HepG2 (cell line): ENCODE data around the gene FRAS1. TPM values are rescaled to one million over a fixed set of nuclear protein-coding genes. Genes with fewer than 3 reads are reported as not detected.

Experiments
- ATAD3A ChIP-seq: sonication (generic); formaldehyde crosslinking; IDR thresholded peaks from 2 replicates; pipeline ENCODE4 v1.4.0; 2020; ENCODE audit warnings: missing genetic modification reagents
- BCL6 ChIP-seq: IDR thresholded peaks from 2 replicates; pipeline ENCODE4 v1.6.1; 2016; ENCODE audit warnings: missing genetic modification reagents, missing compliant biosample characterization
- BHLHE40 ChIP-seq: IDR thresholded peaks from 2 replicates; pipeline ENCODE4 v1.6.1; 2011; ENCODE audit warnings: low read length, improper control_type of control experiment
- HOXA7 ChIP-seq: sonication (generic); formaldehyde crosslinking; IDR thresholded peaks from 2 replicates; pipeline ENCODE4 v1.8.1; 2022; ENCODE audit warnings: mild to moderate bottlenecking, missing genetic modification reagents, moderate library complexity
- KLF16 ChIP-seq, 2 experiments: sonication (generic) in 1 of 2; formaldehyde crosslinking in 1 of 2; IDR thresholded peaks; 2 replicates each; pipeline versions ENCODE4 v1.6.1 to v1.8.0; 2016 to 2023; ENCODE audit warnings: missing genetic modification reagents in 2 of 2, missing compliant biosample characterization in 1 of 2
- NR2F1 ChIP-seq, 2 experiments: fragments of 450-650 bp in 1 of 2; formaldehyde crosslinking in 1 of 2; IDR thresholded peaks; 2 replicates each; pipeline versions ENCODE4 v1.5.0 to v1.6.1; 2016 to 2020; ENCODE audit warnings: mild to moderate bottlenecking in 1 of 2, missing compliant biosample characterization in 1 of 2, missing genetic modification reagents in 1 of 2, moderate library complexity in 1 of 2
- RAD21 ChIP-seq: fragments of 450-650 bp; formaldehyde crosslinking; IDR thresholded peaks from 2 replicates; pipeline ENCODE4 v1.5.0; 2020; ENCODE audit warnings: mild to moderate bottlenecking
- SIN3B ChIP-seq: fragments of 150-350 bp; IDR thresholded peaks from 2 replicates; pipeline ENCODE4 v1.6.1; 2014; ENCODE audit warnings: low read length
- SMAD9 ChIP-seq: sonication (generic); formaldehyde crosslinking; IDR thresholded peaks from 2 replicates; pipeline ENCODE4 v1.5.1; 2020; ENCODE audit warnings: mild to moderate bottlenecking, missing genetic modification reagents
- TGIF2 ChIP-seq: IDR thresholded peaks from 2 replicates; pipeline ENCODE4 v1.6.1; 2016; ENCODE audit warnings: control low read depth, missing compliant biosample characterization
- ZMAT3 ChIP-seq: sonication (generic); formaldehyde crosslinking; conservative IDR thresholded peaks from 2 replicates; pipeline ENCODE4 v1.7.0; 2021; ENCODE audit warnings: missing genetic modification reagents
- ZNF317 ChIP-seq: sonication (generic); formaldehyde crosslinking; IDR thresholded peaks from 2 replicates; pipeline ENCODE4 v1.5.0; 2020; ENCODE audit warnings: mild to moderate bottlenecking, missing genetic modification reagents
- ZNF430 ChIP-seq: sonication (generic); formaldehyde crosslinking; IDR thresholded peaks from 2 replicates; pipeline ENCODE4 v1.9.0; 2021; ENCODE audit warnings: mild to moderate bottlenecking, missing genetic modification reagents
- ZNF557 ChIP-seq: sonication (generic); formaldehyde crosslinking; IDR thresholded peaks from 2 replicates; pipeline ENCODE4 v1.4.0; 2020; ENCODE audit warnings: missing genetic modification reagents
- polyA plus RNA-seq, 8 experiments: library from polyadenylated mRNA; depleted of rRNA in 3 of 8; stranded (reverse) in 7 of 8; unstranded in 1 of 8; fragments of >200 nt; fragmentation: Illumina TruSeq in 4 of 8; extraction: Trizol in 4 of 8; gene quantifications; 2 replicates each; pipeline versions ENCODE4 v1.2.1 to v1.2.3, GENCODE V29; 2011 to 2016; ENCODE audit warnings: low read depth in 4 of 8, missing spikeins in 1 of 8, mixed read lengths in 1 of 8; ENCODE audit not compliant: insufficient read depth in 1 of 8
- total RNA-seq, 5 experiments: library from RNA; depleted of rRNA; stranded (reverse); fragments of >200 nt; fragmentation: Illumina TruSeq; extraction: Trizol; gene quantifications; 2 replicates each; pipeline ENCODE4 v1.2.3, GENCODE V29; 2016; ENCODE audit warnings: low read depth in 1 of 5
- TF ChIP-seq, protein P1 (sequence below): sonication (generic); formaldehyde crosslinking; IDR thresholded peaks from 2 replicates; pipeline ENCODE4 v1.9.0; 2022; ENCODE audit warnings: low read depth, missing genetic modification reagents
- TF ChIP-seq, protein P2 (sequence below): sonication (generic); formaldehyde crosslinking; IDR thresholded peaks from 2 replicates; pipeline ENCODE4 v1.4.0; 2020; ENCODE audit warnings: mild to moderate bottlenecking, missing genetic modification reagents
- TF ChIP-seq, protein P3 (sequence below): sonication (generic); formaldehyde crosslinking; IDR thresholded peaks from 2 replicates; pipeline ENCODE4 v1.4.0; 2020; ENCODE audit warnings: missing genetic modification reagents
- TF ChIP-seq, protein P4 (sequence below): sonication (generic); formaldehyde crosslinking; conservative IDR thresholded peaks from 2 replicates; pipeline ENCODE4 v1.8.0; 2022; ENCODE audit warnings: missing genetic modification reagents
- TF ChIP-seq, protein P5 (sequence below): sonication (generic); formaldehyde crosslinking; IDR thresholded peaks from 2 replicates; pipeline ENCODE4 v1.4.0; 2020; ENCODE audit warnings: missing genetic modification reagents
- TF ChIP-seq, protein P6 (sequence below): IDR thresholded peaks from 2 replicates; pipeline ENCODE4 v1.6.1; 2016; ENCODE audit warnings: missing genetic modification reagents, missing compliant biosample characterization

The FRAS1 gene
- total and polyA plus RNA-seq, 2 of the 13 experiments (the other 11 are each of a cell fraction or from before 2014, with no cell fraction given) = 22.5 to 31.6 TPM

DNA sequence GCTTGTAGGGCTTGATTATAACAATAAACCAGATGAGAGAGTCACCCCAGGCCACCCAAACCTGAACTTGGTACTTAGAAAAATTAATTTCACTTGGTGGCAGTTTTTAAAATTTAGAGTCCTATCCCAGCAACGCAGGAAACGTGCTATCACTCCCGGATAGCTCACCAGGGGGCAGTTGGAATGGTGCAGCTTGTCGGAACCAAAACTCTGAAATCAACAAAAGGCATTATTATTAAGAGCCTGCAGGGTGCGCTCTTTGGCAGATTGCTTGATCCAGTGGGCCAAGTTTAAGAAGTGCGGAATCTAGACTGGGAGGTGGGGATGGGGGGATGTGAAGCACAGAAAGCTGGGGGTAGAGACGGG lies 2.4 kb downstream of the FRAS1 start (continued):
- TF ChIP-seq, protein P1, sequence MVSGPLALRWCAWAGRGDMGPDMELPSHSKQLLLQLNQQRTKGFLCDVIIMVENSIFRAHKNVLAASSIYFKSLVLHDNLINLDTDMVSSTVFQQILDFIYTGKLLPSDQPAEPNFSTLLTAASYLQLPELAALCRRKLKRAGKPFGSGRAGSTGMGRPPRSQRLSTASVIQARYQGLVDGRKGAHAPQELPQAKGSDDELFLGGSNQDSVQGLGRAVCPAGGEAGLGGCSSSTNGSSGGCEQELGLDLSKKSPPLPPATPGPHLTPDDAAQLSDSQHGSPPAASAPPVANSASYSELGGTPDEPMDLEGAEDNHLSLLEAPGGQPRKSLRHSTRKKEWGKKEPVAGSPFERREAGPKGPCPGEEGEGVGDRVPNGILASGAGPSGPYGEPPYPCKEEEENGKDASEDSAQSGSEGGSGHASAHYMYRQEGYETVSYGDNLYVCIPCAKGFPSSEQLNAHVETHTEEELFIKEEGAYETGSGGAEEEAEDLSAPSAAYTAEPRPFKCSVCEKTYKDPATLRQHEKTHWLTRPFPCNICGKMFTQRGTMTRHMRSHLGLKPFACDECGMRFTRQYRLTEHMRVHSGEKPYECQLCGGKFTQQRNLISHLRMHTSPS = no peak
- TF ChIP-seq, protein P2, sequence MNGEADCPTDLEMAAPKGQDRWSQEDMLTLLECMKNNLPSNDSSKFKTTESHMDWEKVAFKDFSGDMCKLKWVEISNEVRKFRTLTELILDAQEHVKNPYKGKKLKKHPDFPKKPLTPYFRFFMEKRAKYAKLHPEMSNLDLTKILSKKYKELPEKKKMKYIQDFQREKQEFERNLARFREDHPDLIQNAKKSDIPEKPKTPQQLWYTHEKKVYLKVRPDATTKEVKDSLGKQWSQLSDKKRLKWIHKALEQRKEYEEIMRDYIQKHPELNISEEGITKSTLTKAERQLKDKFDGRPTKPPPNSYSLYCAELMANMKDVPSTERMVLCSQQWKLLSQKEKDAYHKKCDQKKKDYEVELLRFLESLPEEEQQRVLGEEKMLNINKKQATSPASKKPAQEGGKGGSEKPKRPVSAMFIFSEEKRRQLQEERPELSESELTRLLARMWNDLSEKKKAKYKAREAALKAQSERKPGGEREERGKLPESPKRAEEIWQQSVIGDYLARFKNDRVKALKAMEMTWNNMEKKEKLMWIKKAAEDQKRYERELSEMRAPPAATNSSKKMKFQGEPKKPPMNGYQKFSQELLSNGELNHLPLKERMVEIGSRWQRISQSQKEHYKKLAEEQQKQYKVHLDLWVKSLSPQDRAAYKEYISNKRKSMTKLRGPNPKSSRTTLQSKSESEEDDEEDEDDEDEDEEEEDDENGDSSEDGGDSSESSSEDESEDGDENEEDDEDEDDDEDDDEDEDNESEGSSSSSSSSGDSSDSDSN (CRISPR knock-in tag) = no peak; the same call in 1 of the 2 replicates
- TF ChIP-seq NR2F1 (CRISPR knock-in tag; IDR thresholded peaks at IDR 0.05) (no peak), RAD21 (CRISPR knock-in tag) (peak; percentile 76), TGIF2 (CRISPR knock-in tag) (peak; percentile 76; the same call in 1 of the 2 replicates), ZNF557 (0 out of 2 replicates have a peak, but pooled peaks have one; percentile 17), BHLHE40 (peak; percentile 56; the same call in 1 of the 2 replicates), ZNF430 (CRISPR knock-in tag) (no peak), ZMAT3 (CRISPR knock-in tag) (no peak), SIN3B (no peak; the same call in 1 of the 2 replicates), HOXA7 (CRISPR knock-in tag) (no peak), ZNF317 (0 out of 2 replicates have a peak, but pooled peaks have one; percentile 51), SMAD9 (no peak), ATAD3A (CRISPR knock-in tag) (no peak), BCL6 (CRISPR knock-in tag) (peak; percentile 23; the same call in 1 of the 2 replicates), KLF16 (CRISPR knock-in tag; IDR thresholded peaks at IDR 0.05) (no peak)
- TF ChIP-seq, protein P3, sequence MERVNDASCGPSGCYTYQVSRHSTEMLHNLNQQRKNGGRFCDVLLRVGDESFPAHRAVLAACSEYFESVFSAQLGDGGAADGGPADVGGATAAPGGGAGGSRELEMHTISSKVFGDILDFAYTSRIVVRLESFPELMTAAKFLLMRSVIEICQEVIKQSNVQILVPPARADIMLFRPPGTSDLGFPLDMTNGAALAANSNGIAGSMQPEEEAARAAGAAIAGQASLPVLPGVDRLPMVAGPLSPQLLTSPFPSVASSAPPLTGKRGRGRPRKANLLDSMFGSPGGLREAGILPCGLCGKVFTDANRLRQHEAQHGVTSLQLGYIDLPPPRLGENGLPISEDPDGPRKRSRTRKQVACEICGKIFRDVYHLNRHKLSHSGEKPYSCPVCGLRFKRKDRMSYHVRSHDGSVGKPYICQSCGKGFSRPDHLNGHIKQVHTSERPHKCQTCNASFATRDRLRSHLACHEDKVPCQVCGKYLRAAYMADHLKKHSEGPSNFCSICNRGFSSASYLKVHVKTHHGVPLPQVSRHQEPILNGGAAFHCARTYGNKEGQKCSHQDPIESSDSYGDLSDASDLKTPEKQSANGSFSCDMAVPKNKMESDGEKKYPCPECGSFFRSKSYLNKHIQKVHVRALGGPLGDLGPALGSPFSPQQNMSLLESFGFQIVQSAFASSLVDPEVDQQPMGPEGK (CRISPR knock-in tag) = peak; percentile 49
- TF ChIP-seq, protein P4, sequence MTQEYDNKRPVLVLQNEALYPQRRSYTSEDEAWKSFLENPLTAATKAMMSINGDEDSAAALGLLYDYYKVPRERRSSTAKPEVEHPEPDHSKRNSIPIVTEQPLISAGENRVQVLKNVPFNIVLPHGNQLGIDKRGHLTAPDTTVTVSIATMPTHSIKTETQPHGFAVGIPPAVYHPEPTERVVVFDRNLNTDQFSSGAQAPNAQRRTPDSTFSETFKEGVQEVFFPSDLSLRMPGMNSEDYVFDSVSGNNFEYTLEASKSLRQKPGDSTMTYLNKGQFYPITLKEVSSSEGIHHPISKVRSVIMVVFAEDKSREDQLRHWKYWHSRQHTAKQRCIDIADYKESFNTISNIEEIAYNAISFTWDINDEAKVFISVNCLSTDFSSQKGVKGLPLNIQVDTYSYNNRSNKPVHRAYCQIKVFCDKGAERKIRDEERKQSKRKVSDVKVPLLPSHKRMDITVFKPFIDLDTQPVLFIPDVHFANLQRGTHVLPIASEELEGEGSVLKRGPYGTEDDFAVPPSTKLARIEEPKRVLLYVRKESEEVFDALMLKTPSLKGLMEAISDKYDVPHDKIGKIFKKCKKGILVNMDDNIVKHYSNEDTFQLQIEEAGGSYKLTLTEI (CRISPR knock-in tag) = no peak
- TF ChIP-seq, protein P5, sequence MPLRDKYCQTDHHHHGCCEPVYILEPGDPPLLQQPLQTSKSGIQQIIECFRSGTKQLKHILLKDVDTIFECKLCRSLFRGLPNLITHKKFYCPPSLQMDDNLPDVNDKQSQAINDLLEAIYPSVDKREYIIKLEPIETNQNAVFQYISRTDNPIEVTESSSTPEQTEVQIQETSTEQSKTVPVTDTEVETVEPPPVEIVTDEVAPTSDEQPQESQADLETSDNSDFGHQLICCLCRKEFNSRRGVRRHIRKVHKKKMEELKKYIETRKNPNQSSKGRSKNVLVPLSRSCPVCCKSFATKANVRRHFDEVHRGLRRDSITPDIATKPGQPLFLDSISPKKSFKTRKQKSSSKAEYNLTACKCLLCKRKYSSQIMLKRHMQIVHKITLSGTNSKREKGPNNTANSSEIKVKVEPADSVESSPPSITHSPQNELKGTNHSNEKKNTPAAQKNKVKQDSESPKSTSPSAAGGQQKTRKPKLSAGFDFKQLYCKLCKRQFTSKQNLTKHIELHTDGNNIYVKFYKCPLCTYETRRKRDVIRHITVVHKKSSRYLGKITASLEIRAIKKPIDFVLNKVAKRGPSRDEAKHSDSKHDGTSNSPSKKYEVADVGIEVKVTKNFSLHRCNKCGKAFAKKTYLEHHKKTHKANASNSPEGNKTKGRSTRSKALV (CRISPR knock-in tag) = 0 out of 2 replicates have a peak, but pooled peaks have one; percentile 22
- TF ChIP-seq, protein P6, sequence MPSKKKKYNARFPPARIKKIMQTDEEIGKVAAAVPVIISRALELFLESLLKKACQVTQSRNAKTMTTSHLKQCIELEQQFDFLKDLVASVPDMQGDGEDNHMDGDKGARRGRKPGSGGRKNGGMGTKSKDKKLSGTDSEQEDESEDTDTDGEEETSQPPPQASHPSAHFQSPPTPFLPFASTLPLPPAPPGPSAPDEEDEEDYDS (CRISPR knock-in tag) = no peak
